GM18526 (cell line): ENCODE data around the gene CDCA3.

ENCODE experiments used
- POLR2A ChIP-seq: IDR thresholded peaks from 3 replicates; pipeline ENCODE4 v1.6.1; 2011; ENCODE audit not compliant: insufficient read length; ENCODE audit errors: extremely low read depth

The CDCA3 gene

DNA sequence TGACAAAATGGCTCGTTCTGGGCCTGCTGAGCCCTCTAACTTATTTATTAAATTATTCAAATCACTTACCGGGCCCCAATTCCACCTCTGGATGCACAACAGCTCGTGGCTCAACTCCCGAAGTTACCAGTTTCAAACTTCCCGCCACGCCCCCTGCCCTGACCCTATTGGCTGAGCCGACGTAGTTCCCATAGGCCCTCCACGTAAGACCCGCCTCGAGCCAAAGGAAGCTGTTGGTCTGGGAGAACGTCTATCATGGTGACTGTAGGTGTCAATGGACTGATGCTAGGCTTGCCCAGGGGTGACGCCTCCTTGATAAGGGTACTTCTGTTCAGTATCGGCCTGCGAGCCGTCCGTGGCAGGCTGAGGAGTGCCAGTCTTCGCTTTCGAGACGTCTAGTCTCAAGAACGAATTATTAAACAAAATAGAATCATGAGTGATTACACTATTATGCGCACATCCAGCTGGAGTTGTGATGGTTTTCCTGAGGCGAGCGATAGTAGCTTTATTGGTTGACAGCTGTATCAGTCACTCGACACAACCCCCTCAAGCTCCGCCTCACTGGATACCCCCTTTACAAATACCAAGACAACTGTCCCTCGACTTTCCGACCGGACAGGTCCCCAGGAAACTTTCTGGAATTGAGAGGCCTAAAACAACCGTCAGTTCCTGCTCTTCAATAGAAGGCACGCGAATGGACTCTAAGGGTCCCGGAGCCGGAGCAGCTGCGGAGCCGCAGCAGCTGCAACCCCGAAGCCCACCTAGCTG, at the start of gene CDCA3:
CDCA3 (minus strand) TSS at position 134 of the 768 bp plus-strand sequence. CDS start 334 bp downstream, outside the sequence.
- peak; percentile 78 for TF ChIP-seq POLR2A

GRCh38 chr12:6899837-6900519, 48.9 kb upstream of the CDCA3 start:
- TF ChIP-seq POLR2A, result no peak

DNA sequence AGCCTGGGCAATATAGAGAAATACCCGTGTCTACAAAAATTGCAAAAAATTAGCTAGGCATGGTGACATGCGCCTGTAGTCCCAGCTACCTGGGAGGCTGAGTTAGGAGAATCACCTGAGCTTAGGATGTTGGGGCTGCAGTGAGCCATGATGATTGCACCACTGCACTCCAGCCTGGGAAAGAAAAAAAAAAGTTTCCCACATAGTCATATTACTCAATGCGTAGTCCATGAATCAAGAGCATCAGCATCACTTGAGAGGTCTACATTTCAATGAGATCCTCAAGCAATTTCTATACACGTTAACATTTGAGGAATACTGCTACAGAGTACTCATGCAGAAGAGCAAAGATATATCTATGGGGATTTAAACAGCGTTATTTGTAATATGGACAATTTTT, 48.3 kb upstream of the CDCA3 start:
- no peak for TF ChIP-seq POLR2A

- no peak for TF ChIP-seq POLR2A
Measured at GRCh38 chr12:6896846-6897435, 45.9 kb upstream of the CDCA3 start.

GRCh38 chr12:6894321-6894720, 43.2 kb upstream of the CDCA3 start:
- TF ChIP-seq POLR2A, result no peak

DNA sequence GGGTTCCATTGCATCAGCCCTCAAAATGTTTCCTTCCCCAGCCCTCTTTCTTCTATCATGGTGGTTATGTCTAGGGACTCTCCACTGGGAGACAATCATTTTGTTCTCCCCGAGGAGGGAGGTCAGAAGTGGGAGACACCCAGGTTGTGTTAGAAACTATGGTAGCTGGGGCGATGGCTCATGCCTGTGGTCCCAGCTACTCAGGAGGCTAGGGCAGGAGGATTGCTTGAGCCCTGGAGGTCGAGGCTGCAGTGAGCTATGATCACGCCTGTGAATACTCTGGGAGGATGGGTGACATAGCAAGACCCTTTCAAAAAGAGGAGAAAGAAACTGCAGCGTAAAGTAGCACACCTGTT, 40.5 kb upstream of the CDCA3 start:
- TF ChIP-seq POLR2A, result no peak

DNA sequence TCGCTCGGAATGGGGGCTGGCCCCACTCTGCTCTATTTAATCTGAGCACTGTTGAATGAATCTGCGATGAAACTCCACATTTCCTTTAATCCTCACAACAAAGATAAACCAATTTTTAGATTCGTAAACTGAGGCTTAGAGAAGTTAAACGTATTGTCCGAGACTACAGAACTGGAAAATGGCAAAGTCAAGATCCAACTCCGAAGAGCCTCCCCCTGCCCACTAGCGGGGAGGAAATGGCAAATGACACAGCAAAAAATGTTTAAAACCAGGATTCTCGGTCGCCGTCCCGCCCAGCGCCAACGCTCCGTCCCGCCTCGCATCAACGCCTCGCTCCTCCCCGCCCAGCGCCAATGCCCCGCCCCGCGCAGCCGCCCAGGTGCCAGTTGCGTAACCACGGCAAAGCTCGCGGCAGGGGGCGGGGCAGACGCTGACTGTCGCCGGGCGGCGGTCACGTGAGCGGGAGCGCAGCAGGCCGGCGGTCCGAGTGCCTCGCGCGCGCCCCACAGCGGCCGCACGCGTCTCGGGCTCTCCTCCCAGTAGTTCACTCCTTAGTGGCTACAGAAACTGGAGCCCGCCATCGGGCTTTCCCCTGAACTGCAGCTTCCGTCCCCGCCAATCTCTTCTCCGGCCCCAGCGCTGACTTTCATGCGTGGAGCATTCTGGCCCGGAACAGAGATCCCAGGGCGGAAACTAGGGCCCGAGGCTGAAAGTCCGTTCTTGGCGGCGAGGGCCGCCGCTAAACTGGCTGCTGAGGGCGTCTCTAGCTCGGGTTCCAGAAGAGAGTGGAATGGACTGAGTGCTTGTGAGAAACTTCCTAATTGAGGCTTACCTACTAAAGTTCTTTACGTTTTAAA, 39.9 kb upstream of the CDCA3 start:
- peak; percentile 64 for TF ChIP-seq POLR2A

- no peak for TF ChIP-seq POLR2A
Measured at GRCh38 chr12:6888360-6888759, 37.3 kb upstream of the CDCA3 start.

- TF ChIP-seq POLR2A, result no peak
Measured at GRCh38 chr12:6887460-6887859, 36.4 kb upstream of the CDCA3 start.

DNA sequence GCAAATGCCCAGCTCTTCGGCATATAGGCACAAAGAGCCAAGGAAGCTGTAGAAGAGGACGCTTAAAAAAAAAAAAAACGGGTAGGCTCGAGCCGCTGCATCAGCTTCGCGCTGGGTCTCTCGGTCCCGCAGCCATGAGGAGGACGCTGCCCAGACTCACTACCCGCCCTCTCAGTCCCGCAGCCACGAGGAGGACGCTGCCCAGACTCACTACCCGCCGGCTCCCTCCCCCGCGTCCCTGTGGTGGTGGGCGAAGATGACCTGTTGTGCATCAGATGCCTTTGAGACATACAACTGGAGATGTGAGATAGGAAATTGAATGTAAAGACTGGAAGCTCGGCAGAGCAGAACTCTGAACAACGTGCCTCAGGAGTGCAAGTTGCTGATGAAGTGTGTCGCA, 33.5 kb upstream of the CDCA3 start:
- no peak for TF ChIP-seq POLR2A

GRCh38 chr12:6883683-6884082, 32.6 kb upstream of the CDCA3 start:
- no peak for TF ChIP-seq POLR2A

- no peak for TF ChIP-seq POLR2A
Measured at GRCh38 chr12:6883252-6883651, 32.2 kb upstream of the CDCA3 start.

- TF ChIP-seq POLR2A, result peak; percentile 72
Measured at GRCh38 chr12:6873094-6874014, 22.3 kb upstream of the CDCA3 start, which contains the start of gene SPSB2. Gene SPSB2, minus strand, starts transcription at chr12:6873303. Its CDS starts 402 bp downstream, at chr12:6872901.

DNA sequence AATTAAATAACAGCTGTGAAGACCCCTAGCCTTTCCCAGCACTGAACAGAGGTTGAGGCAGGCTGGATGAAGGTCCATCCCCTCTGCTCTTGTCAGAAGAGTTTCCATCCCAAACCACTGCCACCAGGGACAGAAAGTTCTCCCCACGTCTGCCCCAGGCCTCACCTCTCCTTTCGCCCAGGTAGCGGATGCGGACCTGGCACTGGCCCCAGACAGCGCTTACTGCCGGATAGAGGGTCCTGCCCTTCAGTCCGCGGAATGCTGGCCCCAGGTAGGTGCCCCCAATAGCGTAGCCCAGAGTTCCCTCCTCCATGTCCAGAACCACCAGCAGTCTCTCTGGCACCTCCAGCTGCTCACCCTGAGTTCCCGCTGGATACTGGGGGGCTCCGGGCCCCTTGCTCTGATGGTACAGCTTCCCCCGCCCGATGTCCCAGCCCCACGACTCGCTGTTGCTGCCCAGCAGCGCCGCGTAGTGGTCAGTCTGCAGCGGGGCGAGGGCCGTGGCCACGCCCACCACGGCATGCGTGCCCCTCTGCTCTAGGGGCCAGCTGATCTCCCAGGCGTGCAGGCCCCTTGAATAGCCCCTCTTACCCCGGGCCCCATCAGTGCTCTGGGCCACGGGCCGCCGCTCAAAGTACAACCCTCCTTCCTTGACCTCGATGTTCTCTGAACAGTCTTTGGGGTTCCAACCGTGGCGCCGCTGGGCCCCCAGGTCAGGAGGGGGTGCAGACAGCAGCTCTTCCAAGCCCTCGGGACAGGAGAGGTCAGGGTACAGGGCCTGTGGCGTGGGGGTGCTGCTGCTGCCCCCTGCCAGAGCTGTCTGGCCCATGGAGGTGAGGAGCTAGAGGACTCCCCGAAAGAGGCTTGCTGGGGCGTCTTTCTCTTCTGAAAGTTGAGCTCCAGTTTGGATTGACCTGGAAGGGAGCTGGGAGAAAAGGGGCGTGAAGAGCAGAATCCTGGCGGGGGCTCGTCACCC, 21.3 kb upstream of the CDCA3 start:
- TF ChIP-seq POLR2A, result peak; percentile 39
